ENCODE results near the gene MRPL48. TPM values are rescaled to one million over a fixed set of nuclear protein-coding genes. Genes with fewer than 3 reads are reported as not detected.

MRPL48 gene
- total and polyA plus RNA-seq, 12 donors = 25.1 to 44.4 (median 32.7) TPM

GRCh38 chr11:73804712-73805111, 17.0 kb downstream of the MRPL48 start:
- Histone ChIP-seq H3K9me3 (no peaks in the 10 kb centered on the region), H3K36me3 (peaks cover 0 to 47% (median 0%) of the 10 kb centered on the region in 9 donors), H3K4me3 (no peak overlapping the region), H3K27ac (no peak overlapping the region), H3K4me1 (peaks cover 0 to 10% (median 0%) of the 10 kb centered on the region in 9 donors), H3K27me3 (no peaks in the 10 kb centered on the region)
- TF ChIP-seq, protein P1, sequence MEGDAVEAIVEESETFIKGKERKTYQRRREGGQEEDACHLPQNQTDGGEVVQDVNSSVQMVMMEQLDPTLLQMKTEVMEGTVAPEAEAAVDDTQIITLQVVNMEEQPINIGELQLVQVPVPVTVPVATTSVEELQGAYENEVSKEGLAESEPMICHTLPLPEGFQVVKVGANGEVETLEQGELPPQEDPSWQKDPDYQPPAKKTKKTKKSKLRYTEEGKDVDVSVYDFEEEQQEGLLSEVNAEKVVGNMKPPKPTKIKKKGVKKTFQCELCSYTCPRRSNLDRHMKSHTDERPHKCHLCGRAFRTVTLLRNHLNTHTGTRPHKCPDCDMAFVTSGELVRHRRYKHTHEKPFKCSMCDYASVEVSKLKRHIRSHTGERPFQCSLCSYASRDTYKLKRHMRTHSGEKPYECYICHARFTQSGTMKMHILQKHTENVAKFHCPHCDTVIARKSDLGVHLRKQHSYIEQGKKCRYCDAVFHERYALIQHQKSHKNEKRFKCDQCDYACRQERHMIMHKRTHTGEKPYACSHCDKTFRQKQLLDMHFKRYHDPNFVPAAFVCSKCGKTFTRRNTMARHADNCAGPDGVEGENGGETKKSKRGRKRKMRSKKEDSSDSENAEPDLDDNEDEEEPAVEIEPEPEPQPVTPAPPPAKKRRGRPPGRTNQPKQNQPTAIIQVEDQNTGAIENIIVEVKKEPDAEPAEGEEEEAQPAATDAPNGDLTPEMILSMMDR (IDR thresholded peaks at IDR 0.05) = no peak
- intact Hi-C loops (cut with DNase I) = no loop called here
- ATAC-seq = no peak
- DNase-seq = no peak

DNA sequence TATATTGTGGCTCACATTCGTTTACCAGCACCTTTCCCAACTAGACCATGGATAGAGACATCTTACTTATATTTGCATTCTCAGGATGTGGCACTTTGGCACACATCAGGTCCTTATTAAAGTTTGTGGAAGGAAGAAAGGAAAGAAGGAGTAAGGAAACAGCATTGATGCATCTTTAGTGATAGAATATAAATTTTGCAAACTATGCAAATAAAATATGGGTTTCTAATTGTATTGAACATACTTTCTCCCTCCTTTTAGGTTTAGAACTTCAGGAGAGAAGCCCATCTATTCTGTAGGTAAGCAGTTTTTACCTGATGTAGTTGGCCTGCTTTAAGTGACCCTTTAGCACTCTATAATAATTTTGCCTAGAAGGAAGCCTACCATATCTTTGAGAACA, 20.4 kb downstream of the MRPL48 start:
- no peak for DNase-seq
- no peak overlapping the region for H3K27ac ChIP-seq
- ATAC-seq = no peak
- H3K27me3 ChIP-seq = no peaks in the 10 kb centered on the region
- no peak overlapping the region for H3K4me3 ChIP-seq
- no peaks in the 10 kb centered on the region for H3K4me1 ChIP-seq
- TF ChIP-seq, protein P1 (IDR thresholded peaks at IDR 0.05) = no peak
- no peaks in the 10 kb centered on the region for H3K9me3 ChIP-seq
- peaks cover 0 to 51% (median 0%) of the 10 kb centered on the region in 9 donors for H3K36me3 ChIP-seq
- WGBS, 2 donors = 85 to 93% methylated on average over 1 of the region's 1 CpG
- intact Hi-C loops (cut with DNase I) = no loop called here

DNA sequence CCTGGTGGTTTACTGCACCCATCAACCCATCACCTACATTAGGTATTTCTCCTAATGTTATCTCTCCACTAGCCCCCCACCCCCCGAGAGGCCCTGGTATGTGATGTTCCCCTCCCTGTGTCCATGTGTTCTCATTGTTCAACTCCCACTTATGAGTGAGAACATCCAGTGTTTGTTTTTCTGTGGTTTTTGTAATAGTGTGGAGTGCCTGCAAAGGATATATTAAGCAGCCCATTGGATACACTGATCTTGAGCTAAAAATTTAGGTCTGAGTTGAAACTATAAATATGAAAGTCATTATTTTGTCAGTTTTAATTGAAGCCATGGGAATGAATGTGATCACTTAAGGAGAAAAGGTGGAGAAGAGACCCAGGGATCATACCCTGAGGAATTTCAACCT, 23.0 kb downstream of the MRPL48 start:
- 87 to 91% methylated on average over 1 of the region's 1 CpG for WGBS, 2 donors
- no peak overlapping the region for H3K27ac ChIP-seq
- intact Hi-C loops (cut with DNase I) = no loop called here
- no peaks in the 10 kb centered on the region for H3K9me3 ChIP-seq
- H3K4me1 ChIP-seq = no peaks in the 10 kb centered on the region
- H3K36me3 ChIP-seq = peaks cover 0 to 44% (median 0%) of the 10 kb centered on the region in 9 donors
- TF ChIP-seq, protein P1 (IDR thresholded peaks at IDR 0.05) = no peak
- DNase-seq = no peak
- H3K27me3 ChIP-seq = no peaks in the 10 kb centered on the region
- H3K4me3 ChIP-seq = no peak overlapping the region
- ATAC-seq = no peak

GRCh38 chr11:73812234-73812633, 24.6 kb downstream of the MRPL48 start:
- ATAC-seq (no peak), DNase-seq (no peak)
- intact Hi-C loops (cut with DNase I) = no loop called here
- no peaks in the 10 kb centered on the region for H3K9me3 ChIP-seq
- 93 to 96% methylated on average over 3 of the region's 3 CpGs for WGBS, 2 donors
- no peak overlapping the region for H3K27ac ChIP-seq
- no peaks in the 10 kb centered on the region for H3K4me1 ChIP-seq
- peaks cover 0 to 29% (median 0%) of the 10 kb centered on the region in 9 donors for H3K36me3 ChIP-seq
- H3K4me3 ChIP-seq = no peak overlapping the region
- TF ChIP-seq, protein P1 (IDR thresholded peaks at IDR 0.05) = no peak
- H3K27me3 ChIP-seq = no peaks in the 10 kb centered on the region
